Karpas-422 (cell line): ENCODE data around the gene CTNNA2. TPM values are rescaled to one million over a fixed set of nuclear protein-coding genes. Genes with fewer than 3 reads are reported as not detected.

Source experiments
- DNase-seq: peaks from one replicate; pipeline ENCODE4 v3.0.0-alpha.2; 2015
- H2AFZ ChIP-seq: fragments of 200-600 bp; sonication (generic); 2 replicates; pipeline ENCODE4 v1.6.1; 2014; ENCODE audit warnings: antibody characterized with exemption, low read length, mixed read lengths
- H3K27ac ChIP-seq: fragments of 200-600 bp; sonication (generic); 2 replicates; pipeline ENCODE4 v1.5.1; 2014; ENCODE audit warnings: mild to moderate bottlenecking, low read length, moderate library complexity
- H3K27me3 ChIP-seq: fragments of 200-600 bp; sonication (generic); 2 replicates; pipeline ENCODE4 v1.6.1; 2014; ENCODE audit warnings: low read length, mixed read lengths
- H3K36me3 ChIP-seq: fragments of 200-600 bp; sonication (generic); 2 replicates; pipeline ENCODE4 v1.6.1; 2014; ENCODE audit warnings: low read length, mixed read lengths; ENCODE audit not compliant: insufficient read depth
- H3K4me1 ChIP-seq: fragments of 200-600 bp; sonication (generic); 2 replicates; pipeline ENCODE4 v1.6.1; 2014; ENCODE audit warnings: mild to moderate bottlenecking, low read length, mixed read lengths
- H3K4me2 ChIP-seq: fragments of 200-600 bp; sonication (generic); 2 replicates; pipeline ENCODE4 v1.6.1; 2014; ENCODE audit warnings: low read length, low read depth, mild to moderate bottlenecking; ENCODE audit not compliant: poor library complexity, severe bottlenecking
- H3K4me3 ChIP-seq: fragments of 200-600 bp; sonication (generic); 2 replicates; pipeline ENCODE4 v1.5.1; 2014; ENCODE audit warnings: mild to moderate bottlenecking, antibody characterized with exemption, low read length, mixed read lengths
- H3K79me2 ChIP-seq: fragments of 200-600 bp; sonication (generic); 2 replicates; pipeline ENCODE4 v1.6.1; 2014; ENCODE audit warnings: mild to moderate bottlenecking, low read length, mixed read lengths
- H3K9ac ChIP-seq: fragments of 200-600 bp; sonication (generic); 2 replicates; pipeline ENCODE4 v1.6.0; 2014; ENCODE audit warnings: low read length
- H3K9me2 ChIP-seq: fragments of 200-600 bp; sonication (generic), shearing (Covaris generic); replicated peaks from 2 replicates; pipeline ENCODE4 v1.6.0; 2014; ENCODE audit warnings: mild to moderate bottlenecking, low read length, moderate library complexity; ENCODE audit not compliant: insufficient read depth
- H3K9me3 ChIP-seq: fragments of 300-700, 200-600 bp; sonication (generic); 2 replicates; pipeline ENCODE4 v1.6.1; 2014; ENCODE audit warnings: low read length, mixed read lengths
- H4K20me1 ChIP-seq: fragments of 200-600 bp; sonication (generic); 2 replicates; pipeline ENCODE4 v1.6.1; 2014; ENCODE audit warnings: mild to moderate bottlenecking, antibody characterized with exemption, low read length, low read depth; ENCODE audit not compliant: insufficient read depth
- total RNA-seq: library from RNA; depleted of rRNA; stranded (reverse); fragments of >200 nt; shearing (Covaris generic); gene quantifications from 2 replicates; pipeline ENCODE4 v1.2.3, GENCODE V29; 2014; ENCODE audit warnings: low replicate concordance

The CTNNA2 gene
- total RNA-seq, 1 experiment from 2014 or later = not detected

GRCh38 chr2:80168037-80168436, 655.2 kb downstream of the CTNNA2 start:
- H3K9me3 ChIP-seq = no peaks in the 10 kb centered on the region
- no peaks in the 10 kb centered on the region for H3K79me2 ChIP-seq
- no peak overlapping the region for H3K4me2 ChIP-seq
- peaks cover 8% of the 10 kb centered on the region for H3K4me1 ChIP-seq
- H3K4me3 ChIP-seq = no peak overlapping the region
- DNase-seq = no peak
- no peak overlapping the region for H3K27ac ChIP-seq
- H3K9ac ChIP-seq = no peak overlapping the region
- no peaks in the 10 kb centered on the region; the same call in 1 of the 2 replicates for H3K27me3 ChIP-seq
- H4K20me1 ChIP-seq = no peaks in the 10 kb centered on the region
- H2AFZ ChIP-seq = no peak overlapping the region
- no peaks in the 10 kb centered on the region for H3K36me3 ChIP-seq
- H3K9me2 ChIP-seq = no peaks in the 10 kb centered on the region

DNA sequence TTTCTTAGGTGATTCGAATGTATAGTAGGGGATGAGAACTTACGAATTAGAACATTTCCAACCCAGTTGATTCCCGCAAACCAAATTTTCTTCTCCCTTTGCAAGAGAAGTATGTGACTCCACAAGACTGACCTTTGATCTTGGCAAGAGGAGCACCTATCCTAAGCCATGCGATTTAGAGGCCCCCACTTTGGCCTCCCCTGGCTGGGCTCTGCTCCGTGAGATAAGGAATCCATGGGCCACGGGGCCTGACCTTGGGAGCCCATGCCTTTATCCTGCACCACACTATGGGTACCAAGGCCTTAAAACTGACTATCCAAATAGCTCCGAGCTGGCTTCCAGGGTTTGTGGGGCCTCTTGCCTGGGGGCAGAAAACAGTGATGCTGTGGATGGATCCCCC, 656.0 kb downstream of the CTNNA2 start:
- H2AFZ ChIP-seq = no peak overlapping the region
- DNase-seq = no peak
- no peak overlapping the region for H3K4me3 ChIP-seq
- H3K9me3 ChIP-seq = no peaks in the 10 kb centered on the region
- no peaks in the 10 kb centered on the region for H4K20me1 ChIP-seq
- H3K36me3 ChIP-seq = no peaks in the 10 kb centered on the region
- no peaks in the 10 kb centered on the region for H3K9me2 ChIP-seq
- H3K79me2 ChIP-seq = no peaks in the 10 kb centered on the region
- peaks cover 8% of the 10 kb centered on the region for H3K4me1 ChIP-seq
- H3K27ac ChIP-seq = no peak overlapping the region
- H3K9ac ChIP-seq = no peak overlapping the region
- H3K27me3 ChIP-seq = no peaks in the 10 kb centered on the region; the same call in 1 of the 2 replicates
- no peak overlapping the region for H3K4me2 ChIP-seq

DNA sequence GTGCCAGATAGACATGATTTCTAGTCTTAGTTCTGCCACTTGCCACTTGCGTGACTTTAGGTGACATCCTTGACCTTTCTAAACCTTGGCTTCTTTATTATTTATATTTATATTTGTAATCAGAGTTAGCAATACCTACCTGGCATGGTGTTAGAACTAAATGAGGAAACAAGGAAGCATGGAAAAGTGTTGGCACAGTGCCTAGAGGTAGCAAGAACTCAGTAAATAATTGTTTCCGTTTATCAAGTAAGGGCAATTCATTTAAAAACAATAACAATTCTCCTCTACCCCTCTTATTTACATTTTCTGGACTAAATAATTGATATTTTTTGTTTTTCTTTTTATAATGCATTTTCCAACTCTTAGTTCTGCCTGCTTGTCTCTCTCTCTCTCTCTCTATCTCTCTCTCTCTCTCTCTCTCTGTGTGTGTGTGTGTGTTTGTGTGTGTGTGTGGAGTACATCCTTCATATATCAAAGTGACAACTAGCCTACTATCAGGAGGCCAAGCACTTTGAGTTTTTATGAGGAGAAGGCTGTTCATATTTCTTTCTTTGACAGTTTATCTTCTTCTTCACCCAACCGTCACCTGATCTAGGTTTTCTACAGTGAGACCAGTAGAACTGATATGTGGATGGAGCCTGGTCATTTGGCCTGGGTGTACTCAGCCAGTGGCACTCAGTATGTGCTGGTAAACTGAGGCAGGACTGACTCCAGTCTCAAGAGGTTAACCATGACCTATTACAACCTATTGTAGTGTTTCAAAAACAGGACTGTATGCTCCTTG, 657.2 kb downstream of the CTNNA2 start:
- no peaks in the 10 kb centered on the region for H4K20me1 ChIP-seq
- H3K79me2 ChIP-seq = no peaks in the 10 kb centered on the region
- no peak overlapping the region for H2AFZ ChIP-seq
- H3K36me3 ChIP-seq = no peaks in the 10 kb centered on the region
- H3K27me3 ChIP-seq = no peaks in the 10 kb centered on the region; the same call in 1 of the 2 replicates
- no peak overlapping the region for H3K9ac ChIP-seq
- no peak for DNase-seq
- no peak overlapping the region for H3K27ac ChIP-seq
- no peaks in the 10 kb centered on the region; the same call in 1 of the 2 replicates for H3K9me2 ChIP-seq
- no peak overlapping the region for H3K4me3 ChIP-seq
- H3K4me1 ChIP-seq = peaks cover 8% of the 10 kb centered on the region
- H3K4me2 ChIP-seq = no peak overlapping the region
- no peaks in the 10 kb centered on the region for H3K9me3 ChIP-seq

DNA sequence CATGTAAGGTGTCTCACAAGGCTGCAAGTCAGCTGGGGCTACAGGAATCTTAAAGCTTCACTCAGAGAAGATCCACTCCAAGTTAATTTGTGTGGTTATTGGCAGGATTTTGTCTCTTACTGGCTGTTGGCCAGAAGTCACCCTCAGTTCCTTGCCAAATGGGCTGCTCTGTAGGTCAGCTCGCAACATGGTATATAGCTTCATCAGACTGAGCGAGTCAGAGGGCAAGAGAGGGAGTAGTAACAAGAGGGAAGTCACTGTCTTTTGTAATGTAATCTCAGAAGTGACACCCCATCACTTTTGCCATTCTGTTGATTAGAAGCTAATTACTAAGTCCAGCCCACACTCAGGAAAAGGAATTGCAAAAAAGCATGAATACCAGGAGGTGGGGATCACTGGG, 672.2 kb downstream of the CTNNA2 start:
- H3K4me2 ChIP-seq = no peak overlapping the region
- no peaks in the 10 kb centered on the region for H3K36me3 ChIP-seq
- no peaks in the 10 kb centered on the region for H3K9me3 ChIP-seq
- H4K20me1 ChIP-seq = no peaks in the 10 kb centered on the region
- no peaks in the 10 kb centered on the region for H3K79me2 ChIP-seq
- H3K9me2 ChIP-seq = 0 out of 2 replicates have a peak, but pooled peaks cover 2% of the 10 kb centered on the region
- no peak overlapping the region for H3K4me3 ChIP-seq
- no peak overlapping the region for H3K9ac ChIP-seq
- H3K27ac ChIP-seq = no peak overlapping the region
- no peaks in the 10 kb centered on the region for H3K27me3 ChIP-seq
- no peak for DNase-seq
- peaks cover 8% of the 10 kb centered on the region for H3K4me1 ChIP-seq
- no peak overlapping the region for H2AFZ ChIP-seq

DNA sequence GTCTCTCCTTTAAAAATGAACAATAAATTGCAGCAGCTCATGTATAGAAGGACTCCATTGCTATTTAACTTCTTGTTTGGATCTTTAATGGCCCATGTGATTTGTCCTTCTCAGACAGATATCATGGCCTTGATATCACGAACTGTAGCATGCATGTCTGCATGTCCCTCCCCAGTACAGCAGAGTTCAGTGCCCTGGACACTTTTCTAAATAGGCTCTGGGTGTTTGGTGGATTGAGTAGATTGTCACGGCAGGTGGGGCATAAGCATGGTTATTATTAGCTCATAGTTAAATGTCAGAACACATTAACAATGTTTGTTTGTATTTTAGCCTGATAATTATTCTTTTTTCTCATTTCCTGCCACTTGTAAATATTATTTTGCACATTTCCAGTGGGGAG, 673.4 kb downstream of the CTNNA2 start:
- H3K4me3 ChIP-seq = no peak overlapping the region
- H2AFZ ChIP-seq = no peak overlapping the region
- no peaks in the 10 kb centered on the region for H3K4me1 ChIP-seq
- H3K9me2 ChIP-seq = 0 out of 2 replicates have a peak, but pooled peaks cover 2% of the 10 kb centered on the region
- H3K4me2 ChIP-seq = no peak overlapping the region
- no peak overlapping the region for H3K27ac ChIP-seq
- no peaks in the 10 kb centered on the region for H3K9me3 ChIP-seq
- H4K20me1 ChIP-seq = no peaks in the 10 kb centered on the region
- no peaks in the 10 kb centered on the region for H3K36me3 ChIP-seq
- H3K9ac ChIP-seq = no peak overlapping the region
- no peaks in the 10 kb centered on the region for H3K27me3 ChIP-seq
- no peak for DNase-seq
- H3K79me2 ChIP-seq = no peaks in the 10 kb centered on the region

DNA sequence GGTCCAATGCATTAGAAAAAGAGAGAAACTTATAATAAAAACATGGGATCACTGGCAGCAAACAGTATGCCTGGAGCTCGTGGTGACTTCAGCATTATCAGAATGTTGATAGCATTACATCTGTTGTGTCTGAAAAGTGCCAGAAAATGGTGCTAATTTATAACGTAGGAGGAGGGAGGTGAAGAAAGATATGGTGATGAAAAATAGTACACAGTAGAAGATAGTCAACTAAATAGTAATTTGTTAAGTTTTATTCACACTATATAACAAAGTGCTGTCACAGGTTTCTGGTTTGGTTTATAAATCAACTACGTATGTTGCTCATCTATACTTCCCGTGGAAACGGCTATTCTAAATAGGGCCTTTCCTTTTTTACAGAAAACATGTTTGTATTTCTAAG, 674.3 kb downstream of the CTNNA2 start:
- Histone ChIP-seq H3K36me3 (no peaks in the 10 kb centered on the region), H2AFZ (no peak overlapping the region), H3K79me2 (no peaks in the 10 kb centered on the region), H3K4me2 (no peak overlapping the region), H4K20me1 (no peaks in the 10 kb centered on the region), H3K27me3 (no peaks in the 10 kb centered on the region), H3K9me2 (0 out of 2 replicates have a peak, but pooled peaks cover 2% of the 10 kb centered on the region), H3K9me3 (no peaks in the 10 kb centered on the region), H3K4me3 (no peak overlapping the region), H3K27ac (no peak overlapping the region), H3K9ac (no peak overlapping the region), H3K4me1 (no peaks in the 10 kb centered on the region)
- DNase-seq = no peak

- H4K20me1 ChIP-seq = no peaks in the 10 kb centered on the region
- no peaks in the 10 kb centered on the region for H3K36me3 ChIP-seq
- no peaks in the 10 kb centered on the region for H3K27me3 ChIP-seq
- no peak overlapping the region for H3K4me2 ChIP-seq
- H3K4me3 ChIP-seq = no peak overlapping the region
- no peak overlapping the region for H2AFZ ChIP-seq
- H3K4me1 ChIP-seq = peaks cover 5% of the 10 kb centered on the region; the same call in 1 of the 2 replicates
- no peak for DNase-seq
- H3K9me3 ChIP-seq = no peaks in the 10 kb centered on the region
- no peaks in the 10 kb centered on the region for H3K79me2 ChIP-seq
- no peak overlapping the region for H3K27ac ChIP-seq
- no peak overlapping the region for H3K9ac ChIP-seq
- H3K9me2 ChIP-seq = 0 out of 2 replicates have a peak, but pooled peaks cover 2% of the 10 kb centered on the region
Measured at GRCh38 chr2:80190166-80190565, 677.3 kb downstream of the CTNNA2 start.

- Histone ChIP-seq H3K79me2 (no peaks in the 10 kb centered on the region), H3K9me2 (no peaks in the 10 kb centered on the region; the same call in 1 of the 2 replicates), H2AFZ (no peak overlapping the region), H3K9ac (no peak overlapping the region), H3K4me1 (peaks cover 13% of the 10 kb centered on the region), H3K9me3 (no peaks in the 10 kb centered on the region), H3K36me3 (no peaks in the 10 kb centered on the region), H3K4me2 (no peak overlapping the region), H4K20me1 (no peaks in the 10 kb centered on the region), H3K27ac (no peak overlapping the region), H3K4me3 (no peak overlapping the region), H3K27me3 (no peaks in the 10 kb centered on the region; the same call in 1 of the 2 replicates)
- DNase-seq = no peak
Measured at GRCh38 chr2:80193566-80193965, 680.7 kb downstream of the CTNNA2 start.
